GDM1 (cell line): ENCODE results near the gene SHANK1.

Source experiments
- DNase-seq: peaks from one replicate; lab custom pipeline; 2025; lab: John Stamatoyannopoulos, UW

SHANK1 gene

DNA sequence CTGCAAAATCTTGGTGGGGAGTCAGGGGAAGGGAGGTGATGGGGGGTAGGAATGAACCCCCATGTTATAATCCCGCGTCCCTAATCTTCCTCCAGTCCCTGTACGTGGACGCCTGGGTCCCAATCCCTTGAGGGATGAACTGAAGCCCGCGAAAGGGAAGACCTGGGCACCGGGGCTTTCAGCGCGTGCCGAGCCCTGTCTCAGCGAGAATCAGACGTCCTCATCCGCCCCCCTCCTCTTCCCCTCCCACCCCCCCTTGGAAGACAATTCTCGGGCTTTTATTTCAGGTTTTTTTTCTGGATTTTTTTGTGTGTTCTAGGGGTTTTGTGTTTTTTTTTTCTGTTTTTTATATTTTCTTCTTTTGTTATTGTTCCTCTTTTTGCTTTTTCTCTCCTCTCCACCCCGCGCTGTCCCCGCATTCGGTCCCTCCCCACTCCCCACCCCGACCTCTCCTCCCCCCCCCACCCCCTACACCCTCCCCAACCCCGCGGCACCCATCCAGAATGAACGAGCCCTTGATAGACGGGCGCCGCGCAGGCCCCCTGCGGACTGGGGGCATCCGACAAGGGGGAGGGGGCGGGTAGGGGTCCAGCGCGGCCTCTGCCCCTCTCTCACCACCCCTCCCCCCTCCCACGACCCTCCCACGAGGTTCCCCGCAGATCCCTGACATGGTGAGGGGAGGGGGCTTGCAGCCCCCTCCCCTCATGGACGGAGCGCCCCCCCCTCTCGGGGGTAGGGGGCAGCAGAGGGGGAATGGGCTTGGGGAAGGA, 60.1 kb downstream of the SHANK1 start:
- DNase-seq: no peak

DNA sequence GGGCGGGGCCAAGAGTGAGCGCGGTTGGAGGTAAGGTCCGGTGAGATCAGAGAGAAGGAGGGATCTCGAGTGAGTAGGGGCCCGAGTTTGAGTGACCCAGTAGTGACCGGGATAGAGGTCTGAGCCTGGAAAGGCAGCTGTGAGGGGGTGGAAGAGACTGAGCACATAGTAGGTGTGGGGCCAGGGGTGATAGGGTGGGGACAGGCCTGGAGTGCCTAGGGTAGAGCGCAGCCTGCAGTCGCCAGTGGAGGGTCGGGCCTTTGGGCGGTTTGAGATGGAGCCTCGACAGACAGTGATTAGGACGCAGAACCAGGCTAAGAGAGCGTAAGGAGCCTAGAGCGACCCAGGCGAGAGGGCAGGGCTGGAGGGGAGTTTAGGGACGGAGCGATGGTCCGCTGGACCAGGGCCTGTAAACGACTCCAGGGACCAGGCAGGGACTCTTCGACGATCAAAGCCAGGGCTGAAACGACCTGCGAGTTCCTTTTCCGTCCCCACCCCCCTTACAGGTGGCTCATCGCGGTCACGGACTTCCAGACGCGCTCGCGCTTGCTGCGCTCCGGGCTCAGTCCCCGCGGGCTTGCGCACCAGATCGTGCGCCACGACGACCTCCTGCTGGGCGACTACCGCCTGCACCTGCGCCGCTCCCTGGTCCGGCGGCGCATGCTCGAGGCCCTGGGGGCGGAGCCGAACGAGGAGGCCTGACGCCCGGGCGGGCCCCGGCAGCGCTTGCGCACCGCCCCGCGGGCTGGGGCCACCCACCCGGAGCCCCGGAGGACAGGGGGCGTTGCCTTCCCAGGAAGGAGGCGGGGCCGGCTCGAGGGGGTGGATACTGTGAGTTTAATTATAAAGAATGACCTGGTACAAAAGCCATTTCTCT, 60.9 kb downstream of the SHANK1 start:
- peak; percentile 91 for DNase-seq

DNA sequence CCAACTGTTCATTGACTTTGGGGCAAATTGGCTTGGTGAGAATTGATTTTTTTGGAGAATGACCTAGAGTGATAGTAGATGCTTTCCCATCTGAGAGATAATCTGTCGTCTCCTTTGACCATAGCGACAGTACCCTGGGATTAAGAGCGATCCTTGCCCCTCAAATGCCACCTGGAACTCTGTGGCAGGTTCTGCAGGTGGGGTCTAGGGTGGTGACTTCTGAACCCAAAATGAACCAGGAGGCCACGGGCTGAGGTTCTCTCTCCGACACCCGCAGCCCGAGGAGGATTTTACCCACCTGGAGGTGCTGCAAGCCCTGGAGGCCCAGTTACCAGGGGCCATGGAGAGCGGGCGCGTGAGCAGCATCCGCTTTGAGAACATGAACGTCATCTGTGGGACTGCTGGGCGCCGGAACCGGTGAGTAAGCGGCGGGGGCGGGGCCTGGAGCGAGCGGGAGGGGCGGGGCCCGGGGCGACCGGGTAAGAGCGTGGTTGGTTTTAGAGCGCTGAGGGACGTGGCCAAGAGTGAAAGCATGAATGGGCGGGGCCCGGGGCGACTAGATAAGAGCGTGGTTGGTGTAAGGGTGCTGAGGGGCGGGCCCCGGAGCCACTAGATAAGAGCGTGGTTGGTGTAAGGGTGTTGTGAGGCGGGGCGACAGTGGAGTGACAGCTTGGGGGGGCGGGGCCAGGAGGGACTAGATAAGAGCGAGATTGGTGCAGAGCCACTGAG, 61.7 kb downstream of the SHANK1 start:
- DNase-seq: peak; percentile 99

DNA sequence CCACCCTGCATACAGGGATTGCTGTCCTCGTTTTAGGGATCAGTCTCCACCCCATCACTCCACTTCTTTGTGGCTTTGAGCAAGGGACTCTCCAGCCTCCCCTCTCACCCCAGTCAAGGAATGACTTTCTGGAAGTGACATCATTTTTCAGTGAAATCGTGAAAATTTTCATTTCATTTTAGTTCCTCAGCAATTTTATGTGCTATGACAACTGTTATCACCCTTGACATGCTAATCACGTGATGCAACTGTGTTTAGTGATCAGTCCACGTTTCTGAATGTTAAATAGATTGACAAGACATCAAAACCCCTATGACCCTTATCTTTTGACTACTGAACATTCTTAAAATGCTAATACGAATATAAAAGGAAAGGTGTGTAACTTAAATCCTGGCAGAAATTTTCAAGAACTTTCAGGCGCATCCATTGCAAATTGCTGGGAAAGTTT, 62.4 kb downstream of the SHANK1 start:
- no peak for DNase-seq

DNA sequence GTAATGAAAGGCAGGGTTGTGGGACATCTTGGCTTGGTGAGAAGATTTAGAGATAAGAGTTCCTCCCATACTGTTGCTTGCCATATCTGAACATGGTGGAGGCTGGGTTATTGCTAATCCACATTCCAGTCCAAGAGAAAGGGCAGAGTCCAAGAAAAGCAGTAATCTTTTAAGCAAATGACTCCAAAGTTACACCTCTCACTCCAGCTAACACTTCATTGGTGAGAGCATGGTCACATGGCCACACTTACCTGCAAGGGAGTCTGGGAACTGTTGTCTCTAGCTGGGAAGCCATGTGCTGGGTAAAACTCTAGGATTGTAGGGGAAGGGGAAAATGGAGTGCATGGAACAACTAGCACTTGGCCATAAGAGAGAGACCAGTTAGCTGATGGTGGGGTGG, 64.7 kb downstream of the SHANK1 start:
- no peak for DNase-seq

DNA sequence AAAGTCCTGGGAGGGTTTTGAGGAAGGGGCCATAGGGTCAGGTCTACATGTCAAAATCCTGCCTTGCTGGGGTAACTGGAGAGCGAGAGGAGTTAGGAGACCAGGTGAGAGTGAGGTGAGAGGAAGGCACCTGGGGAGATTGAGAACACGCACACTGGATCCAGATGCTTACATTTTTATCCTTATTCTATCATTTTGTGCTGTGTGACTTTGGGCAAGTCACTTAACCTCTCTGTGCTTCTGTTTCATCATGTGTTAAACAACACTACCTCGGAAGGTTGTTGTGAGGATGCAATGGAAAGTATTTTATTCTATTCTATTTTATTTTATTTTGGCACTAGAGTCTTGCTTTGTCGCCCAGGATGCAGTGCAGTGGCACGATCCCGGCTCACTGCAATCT, 66.9 kb downstream of the SHANK1 start:
- no peak for DNase-seq

DNA sequence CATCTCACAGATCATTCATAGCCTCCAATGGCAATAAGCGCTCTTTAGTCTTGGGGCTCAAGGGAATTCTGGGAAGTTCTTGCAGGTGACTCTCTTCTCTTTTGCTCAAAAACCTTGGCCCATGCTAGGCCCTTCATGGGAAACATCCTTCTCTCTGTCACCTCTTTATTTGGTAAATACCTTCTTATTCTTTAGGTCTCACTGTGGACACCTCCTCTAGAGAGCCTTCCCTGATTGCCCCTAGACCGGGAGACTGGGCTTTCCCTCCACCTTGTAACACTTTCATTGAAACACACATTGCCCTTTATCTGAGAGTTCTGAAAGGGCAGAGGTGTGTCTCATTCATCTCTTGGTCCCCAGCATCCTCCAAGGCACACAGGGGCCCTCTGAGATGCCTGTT, 68.4 kb downstream of the SHANK1 start:
- DNase-seq: no peak

DNA sequence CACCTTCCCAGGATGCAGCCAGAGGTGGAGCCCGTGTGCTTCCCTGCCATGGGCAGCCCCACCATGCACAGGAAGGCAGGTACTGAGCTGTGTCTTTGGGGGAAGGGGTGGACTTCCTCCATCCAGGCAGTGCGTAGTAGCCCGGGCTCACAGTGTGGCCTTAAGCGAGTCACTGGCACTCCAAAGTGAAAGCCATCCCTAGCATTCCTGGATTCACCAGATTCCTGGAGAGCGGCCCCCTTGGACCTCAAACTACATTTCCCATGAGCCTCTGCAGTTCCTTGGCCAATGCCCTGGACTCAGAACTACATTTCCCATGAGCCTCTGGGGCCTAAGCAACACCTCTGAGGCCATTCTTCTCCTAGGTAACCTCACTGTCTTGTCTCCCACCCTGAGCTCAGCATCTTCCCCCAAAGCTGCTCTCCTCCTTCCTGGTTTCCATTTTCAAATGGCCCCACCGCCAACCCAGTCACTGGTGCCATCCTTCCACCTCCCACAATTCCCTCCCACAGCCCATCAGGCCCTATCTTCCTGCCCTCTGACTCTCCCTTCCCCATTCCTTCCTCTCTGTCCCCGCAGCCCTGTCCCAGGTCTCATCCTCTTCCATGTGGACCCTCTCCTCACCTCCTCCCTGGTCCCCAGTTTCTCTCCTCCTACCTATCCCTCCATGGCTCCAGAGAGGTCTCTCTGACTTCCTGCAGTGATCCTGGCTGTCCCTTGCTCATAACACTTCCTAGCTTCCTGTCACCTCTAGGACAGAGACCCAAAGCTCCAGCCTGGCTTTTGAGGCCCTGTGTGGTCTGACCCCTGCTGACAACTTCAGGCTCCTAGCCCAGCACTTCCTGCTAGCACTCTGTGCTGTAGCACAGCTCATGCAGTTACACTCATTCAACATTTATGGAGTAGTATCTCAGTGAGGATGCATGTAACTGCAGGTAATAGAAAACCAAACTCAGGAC, 69.9 kb downstream of the SHANK1 start, which contains the start of gene C19orf81:
C19orf81 (plus strand) TSS at position 13 of the 959 bp plus-strand sequence; CDS start at position 13, 0 bp downstream.
- DNase-seq: no peak

DNA sequence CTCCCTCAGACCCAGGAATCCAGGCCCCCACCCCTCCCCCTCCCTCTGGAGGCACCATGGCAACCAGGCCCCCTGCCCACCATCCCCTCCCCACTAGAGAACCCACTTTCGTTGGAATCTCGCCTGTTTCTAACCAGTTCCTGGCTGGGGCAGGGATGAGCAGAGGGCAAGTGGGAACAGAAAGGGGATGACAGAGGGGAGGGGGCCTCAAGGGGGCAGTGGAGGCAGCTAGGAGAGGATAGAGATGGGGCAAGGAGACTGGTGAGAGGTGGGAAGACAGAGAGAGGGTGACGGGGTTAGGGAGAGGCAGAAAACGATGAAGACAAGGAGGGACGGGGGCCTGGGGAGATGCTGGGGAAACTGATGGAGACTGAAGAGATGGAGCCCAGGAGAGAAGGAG, 70.9 kb downstream of the SHANK1 start:
- no peak for DNase-seq

DNA sequence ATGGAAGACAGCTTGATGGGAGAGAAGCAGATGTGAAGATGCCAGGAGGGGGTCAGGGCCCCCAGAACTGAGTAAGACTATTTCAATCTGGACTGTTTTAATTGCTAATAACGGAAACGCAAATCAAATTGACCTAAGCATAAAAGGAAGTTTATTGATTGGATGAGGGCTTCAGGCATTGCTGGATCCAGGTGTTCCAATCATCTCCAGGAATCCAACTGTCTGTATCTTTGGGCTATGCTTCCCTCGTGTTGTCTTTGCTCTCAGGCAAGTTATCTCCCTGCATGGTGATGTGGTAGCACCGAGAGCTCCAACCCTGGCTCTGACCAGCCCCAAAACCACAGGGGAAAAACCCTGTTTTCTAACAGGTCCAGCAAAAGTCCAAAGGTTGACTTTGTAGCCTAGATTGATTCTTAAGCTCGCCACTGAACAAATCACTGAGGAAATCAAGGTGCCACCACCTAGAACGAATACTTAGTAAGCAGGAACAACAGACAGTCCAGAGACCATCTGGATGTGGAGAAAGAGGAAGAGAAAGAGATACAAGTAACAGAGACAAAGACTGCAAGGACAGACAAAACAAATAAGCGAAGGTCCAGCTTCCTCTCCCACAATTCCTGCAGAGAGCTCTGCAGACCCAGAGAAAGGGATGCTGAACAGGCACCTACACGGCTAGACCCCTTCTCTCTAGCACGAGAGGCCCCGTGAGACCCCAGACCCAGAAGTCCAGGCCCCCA, 71.6 kb downstream of the SHANK1 start:
- DNase-seq: no peak

DNA sequence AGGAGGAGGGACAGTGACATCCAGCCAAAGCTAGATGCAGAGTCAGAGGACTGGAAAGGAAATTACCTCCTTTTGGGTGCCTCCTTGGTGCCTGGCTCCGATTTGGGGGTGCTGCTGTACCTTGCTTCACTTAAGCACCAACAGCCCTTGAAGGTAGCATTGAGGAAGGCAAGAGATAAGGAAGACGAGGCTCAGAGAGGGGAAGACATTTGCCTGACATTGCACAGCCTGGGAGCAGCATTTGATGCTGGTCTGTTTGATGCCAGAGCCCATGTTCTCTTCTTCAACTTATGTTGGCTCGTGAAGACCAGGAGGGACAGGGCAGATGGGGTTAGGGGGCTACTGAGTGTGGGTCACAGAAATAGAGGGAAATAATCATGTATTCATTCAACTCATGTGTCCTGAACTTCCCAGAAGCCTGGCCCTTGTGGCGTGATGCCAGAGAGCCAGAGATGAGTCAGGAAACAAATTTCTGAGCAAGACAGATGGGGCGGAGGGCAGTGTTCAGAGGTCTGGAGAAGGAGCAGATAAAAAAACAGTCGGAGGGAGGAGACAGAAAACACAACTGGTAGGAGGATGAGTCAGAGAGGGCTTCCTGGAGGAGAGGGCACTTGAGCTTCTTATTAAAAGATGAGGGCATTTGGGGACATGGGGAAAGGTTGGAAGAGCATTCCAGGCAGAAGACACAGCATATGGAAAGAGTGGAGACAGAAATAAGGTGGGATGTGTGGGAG, 73.4 kb downstream of the SHANK1 start:
- DNase-seq: no peak

DNA sequence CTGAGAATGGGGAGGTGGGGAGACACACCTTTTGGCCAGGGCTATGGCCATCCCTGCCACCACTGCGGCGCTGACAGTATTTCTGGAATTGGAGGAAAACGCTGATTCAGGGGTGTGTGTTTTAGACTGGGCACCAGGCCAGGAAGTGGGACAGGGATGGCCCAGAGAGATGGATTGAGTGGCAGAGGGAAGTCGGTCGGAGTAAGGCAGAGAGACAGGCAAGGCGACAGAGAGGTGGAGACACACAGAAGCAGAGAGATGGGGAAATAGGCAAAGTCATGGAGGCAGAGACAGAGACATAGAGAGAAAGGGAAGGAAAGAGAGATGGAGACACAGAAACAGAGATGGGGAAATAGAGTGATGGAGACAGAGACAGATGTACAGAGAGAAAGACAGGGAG, 74.5 kb downstream of the SHANK1 start:
- no peak for DNase-seq

DNA sequence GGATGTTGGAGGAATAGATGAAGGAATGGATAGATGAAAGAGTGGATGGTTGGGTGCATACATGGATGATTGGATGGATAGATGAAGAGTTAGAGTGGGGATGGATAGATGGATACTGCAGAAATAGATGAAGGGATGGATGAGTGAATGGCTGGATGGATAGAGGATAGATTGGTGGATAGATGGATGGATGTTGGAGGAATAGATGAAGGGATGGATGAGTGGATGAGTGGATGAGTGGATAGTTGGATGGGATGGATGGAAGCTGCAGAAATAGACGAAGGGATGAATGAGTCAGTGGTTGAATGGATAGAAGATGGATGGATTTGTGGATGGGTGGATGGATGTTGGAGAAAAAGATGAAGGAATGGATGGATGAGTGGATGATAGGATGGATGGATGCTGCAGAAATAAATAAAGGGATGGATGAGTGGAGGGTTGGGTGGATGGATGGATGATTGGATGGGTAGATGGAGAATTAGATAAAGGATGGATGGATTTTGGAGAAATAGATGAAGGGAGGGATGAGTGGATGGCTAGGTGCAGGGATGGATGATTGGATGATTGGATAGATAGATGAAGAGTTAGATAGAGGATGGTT, 75.2 kb downstream of the SHANK1 start:
- DNase-seq: no peak

DNA sequence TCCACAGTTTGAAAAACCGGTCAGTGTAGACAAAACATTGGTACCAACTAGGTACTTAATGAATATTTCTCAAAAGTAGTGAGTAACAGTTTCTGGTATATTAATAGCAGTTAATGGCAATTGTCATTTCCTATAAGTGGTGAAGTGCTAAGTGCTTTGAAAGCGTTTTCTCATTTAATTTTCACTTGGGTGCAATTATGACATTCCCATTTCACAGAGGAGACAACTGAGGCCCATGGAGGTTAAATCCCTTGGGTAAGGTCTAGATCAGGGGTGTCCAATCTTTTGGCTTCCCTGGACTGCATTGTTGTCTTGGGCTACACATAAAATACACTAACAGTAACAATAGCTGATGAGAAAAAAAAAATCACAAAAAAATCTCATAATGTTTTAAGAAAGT, 79.2 kb downstream of the SHANK1 start:
- DNase-seq: no peak

DNA sequence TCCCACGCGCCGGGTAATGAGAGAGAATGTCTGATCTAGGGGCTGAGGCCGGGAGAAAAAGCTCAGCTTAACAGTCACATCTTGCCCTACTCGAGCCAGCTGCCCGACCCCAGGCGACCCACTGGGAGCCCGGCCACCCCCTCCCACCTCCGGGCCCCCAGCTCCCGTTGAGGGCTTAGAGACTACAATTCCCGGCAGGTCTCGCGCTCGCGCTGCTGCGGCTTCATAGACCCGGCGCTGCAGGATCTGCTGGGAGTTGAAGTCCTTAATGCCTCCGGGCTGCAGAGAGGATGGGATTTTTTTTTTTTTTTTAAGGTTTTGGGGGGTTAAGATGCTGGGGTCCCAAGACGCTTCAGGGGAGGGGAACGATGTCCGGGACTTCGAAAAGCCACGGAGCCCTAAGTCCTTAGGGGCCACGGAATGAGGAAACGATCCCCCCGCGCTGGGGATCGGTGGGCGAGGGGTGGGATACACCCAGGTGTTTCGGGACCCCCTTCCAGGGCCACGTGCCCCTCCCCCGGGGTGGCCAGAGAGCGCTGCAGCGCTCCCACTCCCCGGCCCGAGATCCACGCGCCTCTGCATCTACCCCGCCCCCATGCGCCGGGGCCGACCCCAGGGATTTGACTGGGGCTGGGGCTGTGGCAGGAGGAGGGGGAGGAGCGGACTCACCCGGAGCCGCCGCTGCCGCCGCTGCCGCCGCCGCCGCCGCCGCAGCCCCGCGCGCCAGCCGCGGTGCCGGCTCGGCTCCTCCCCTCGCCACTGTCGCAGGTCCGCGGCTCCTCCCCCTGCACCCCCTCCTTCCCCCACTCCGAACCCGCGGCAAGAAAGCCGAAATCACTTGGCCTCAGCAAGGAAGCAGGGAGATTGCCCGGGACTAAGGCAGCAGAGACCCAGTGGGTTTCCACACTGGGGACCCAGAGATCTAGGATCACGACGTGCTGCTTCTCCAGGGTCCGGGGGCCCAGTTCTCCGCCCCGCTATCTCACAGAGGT, 80.2 kb downstream of the SHANK1 start, which contains the start of gene SYT3:
SYT3 (minus strand) TSS at position 761 of the 992 bp plus-strand sequence. CDS start 2,470 bp downstream, outside the sequence.
- DNase-seq: peak; percentile 3

DNA sequence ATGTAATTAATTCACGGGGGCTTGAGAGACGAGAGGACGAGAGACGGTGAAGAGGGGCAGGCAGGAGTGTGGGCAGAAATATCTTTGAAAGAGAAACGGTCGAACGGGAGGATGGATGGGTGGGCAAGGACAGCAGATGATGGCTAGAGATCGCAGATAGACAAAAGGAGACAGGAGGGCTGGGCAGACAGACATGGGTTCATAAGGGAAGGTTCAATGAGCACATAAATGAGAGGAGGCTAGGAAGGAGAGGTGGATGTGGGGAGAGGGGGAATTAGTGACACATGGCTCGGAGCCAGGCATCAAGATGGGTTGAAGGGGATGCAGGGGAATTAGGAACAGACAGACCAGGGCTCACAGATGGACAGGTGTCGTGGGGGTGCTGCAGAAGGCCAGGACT, 81.0 kb downstream of the SHANK1 start:
- no peak for DNase-seq

DNA sequence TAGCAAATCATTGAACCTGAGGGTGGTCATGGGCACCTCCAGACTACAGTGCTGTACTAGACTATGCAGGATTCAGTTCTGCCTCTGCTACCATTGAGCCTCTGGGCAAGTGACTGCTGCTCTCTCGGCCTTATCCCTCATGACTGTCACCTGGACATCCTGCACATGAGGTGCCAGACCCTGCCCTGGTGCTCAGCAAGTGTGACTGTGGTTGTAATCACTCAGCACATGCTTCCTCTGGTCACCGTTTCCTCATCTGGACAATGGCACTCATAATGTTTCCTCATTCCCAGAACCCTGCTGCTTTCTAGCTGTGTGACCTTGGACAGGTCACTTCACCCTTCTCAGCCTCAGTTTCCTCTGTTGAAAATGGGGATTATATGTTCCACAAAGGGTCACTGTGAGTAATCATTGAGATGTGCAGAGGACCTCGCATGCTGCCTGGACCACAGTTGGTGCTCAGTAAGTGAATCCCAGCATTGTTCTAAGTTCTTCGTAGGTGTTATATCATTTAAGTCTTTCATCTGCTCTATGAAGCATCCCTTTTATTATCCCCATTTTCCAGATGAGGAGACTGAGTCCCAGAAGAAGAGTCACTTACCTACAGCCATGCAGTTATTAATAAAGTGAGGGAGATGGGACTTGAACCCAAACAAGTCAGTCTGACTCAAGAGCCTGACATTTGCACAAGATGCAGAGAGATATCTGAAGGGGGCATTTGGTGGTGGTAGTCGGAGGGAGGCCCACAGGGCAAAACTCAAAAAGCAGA, 83.1 kb downstream of the SHANK1 start:
- no peak for DNase-seq
